Esophagus muscularis mucosa (tissue), 4 donors: ENCODE data around the gene AOC3. TPM values are rescaled to one million over a fixed set of nuclear protein-coding genes. Genes with fewer than 3 reads are reported as not detected.
A peak's percentile ranks its signal among the peaks of the same experiment; 100 is the strongest.

Experiments
- DNase-seq: peaks from one replicate; pipeline ENCODE4 v3.0.0-alpha.2; 2017; ENCODE audit errors: extremely low spot score
- H3K27ac ChIP-seq, 4 donors: fragments of 200-600 bp; sonication (generic); replicated peaks in 1 of 4; 1 replicate in 3 of 4; 2 replicates in 1 of 4; pipeline ENCODE4 v1.5.1; 2016 to 2019; ENCODE audit warnings: mild to moderate bottlenecking in 1 of 4
- H3K27me3 ChIP-seq, 4 donors: fragments of 200-600 bp; sonication (generic); one replicate each; pipeline versions ENCODE4 v1.5.1 to v1.6.0; 2016 to 2019
- H3K36me3 ChIP-seq, 4 donors: fragments of 200-600 bp; sonication (generic); one replicate each; pipeline ENCODE4 v1.5.1; 2016 to 2019
- H3K4me1 ChIP-seq, 4 donors: fragments of 200-600 bp; sonication (generic); one replicate each; pipeline ENCODE4 v1.5.1; 2016 to 2019
- H3K4me3 ChIP-seq, 4 donors: fragments of 200-600 bp; sonication (generic); 1 replicate in 2 of 4; 2 replicates in 2 of 4; pipeline ENCODE4 v1.5.1; 2016 to 2019; ENCODE audit warnings: mild to moderate bottlenecking in 4 of 4, moderate library complexity in 1 of 4
- H3K9me3 ChIP-seq, 4 donors: fragments of 200-600 bp; sonication (generic); 1 replicate in 3 of 4; 2 replicates in 1 of 4; pipeline ENCODE4 v1.5.1; 2016 to 2019
- EP300 ChIP-seq: sonication (generic); formaldehyde crosslinking; IDR thresholded peaks from one replicate; pipeline ENCODE4 v1.6.1; 2017; ENCODE audit warnings: antibody characterized with exemption
- POLR2A ChIP-seq: fragments of 450-650 bp; IDR thresholded peaks from one replicate; pipeline ENCODE4 v1.6.1; 2017; ENCODE audit warnings: antibody characterized with exemption, moderate library complexity, mild to moderate bottlenecking, low read depth
- POLR2AphosphoS5 ChIP-seq, 2 donors: sonication (generic); formaldehyde crosslinking; IDR thresholded peaks; one replicate each; pipeline ENCODE4 v1.6.1; 2017; ENCODE audit warnings: antibody characterized with exemption in 2 of 2
- WGBS: methylation state at CpG from one replicate; pipeline ENCODE4 v1.1.5; 2018; 5-methylcytosine and 5-hydroxymethylcytosine counted together
- intact Hi-C: fragments of 100-400 bp; cut with DNase I; formaldehyde crosslinking; loops from one replicate; pipeline ENCODE4 v1.15.1; 2023
- total RNA-seq, 4 donors: library from RNA; depleted of rRNA; stranded (reverse); fragments of >200 nt; gene quantifications; one replicate each; pipeline versions ENCODE4 v1.1.0 to v1.2.1, GENCODE V29; 2016
- TF ChIP-seq, protein P1 (sequence below), 3 experiments: fragments of 200-600 bp in 2 of 3; fragments of 450-650 bp in 1 of 3; sonication (generic) in 2 of 3; IDR thresholded peaks; one replicate each; pipeline ENCODE4 v1.5.1; 2017 to 2019; ENCODE audit warnings: antibody characterized with exemption in 3 of 3, mild to moderate bottlenecking in 2 of 3, moderate library complexity in 1 of 3

AOC3 gene
- total RNA-seq, 4 donors from 2014 or later: 89.0 to 242 (median 118) TPM

DNA sequence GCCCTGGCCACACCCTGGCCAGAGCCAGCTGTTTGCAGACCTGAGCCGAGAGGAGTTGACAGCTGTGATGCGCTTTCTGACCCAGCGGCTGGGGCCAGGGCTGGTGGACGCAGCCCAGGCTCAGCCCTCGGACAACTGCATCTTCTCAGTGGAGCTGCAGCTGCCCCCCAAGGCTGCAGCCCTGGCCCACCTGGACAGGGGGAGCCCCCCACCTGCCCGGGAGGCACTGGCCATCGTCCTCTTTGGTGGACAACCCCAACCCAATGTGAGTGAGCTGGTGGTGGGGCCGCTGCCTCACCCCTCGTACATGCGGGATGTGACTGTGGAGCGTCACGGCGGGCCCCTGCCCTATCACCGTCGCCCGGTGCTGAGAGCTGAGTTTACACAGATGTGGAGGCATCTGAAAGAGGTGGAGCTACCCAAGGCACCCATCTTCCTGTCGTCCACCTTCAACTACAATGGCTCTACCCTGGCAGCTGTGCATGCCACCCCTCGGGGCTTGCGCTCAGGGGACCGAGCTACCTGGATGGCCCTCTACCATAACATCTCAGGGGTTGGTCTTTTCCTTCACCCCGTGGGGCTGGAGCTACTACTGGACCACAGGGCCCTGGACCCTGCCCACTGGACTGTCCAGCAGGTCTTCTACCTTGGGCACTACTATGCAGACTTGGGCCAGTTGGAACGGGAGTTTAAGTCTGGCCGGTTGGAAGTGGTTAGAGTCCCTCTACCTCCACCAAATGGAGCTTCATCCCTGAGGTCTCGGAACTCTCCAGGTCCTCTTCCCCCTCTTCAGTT is 6.0 kb upstream of the AOC3 start:
- DNase-seq: no peak
- H3K27me3 ChIP-seq: no peaks in the 10 kb centered on the region
- peaks cover 13 to 59% (median 54%) of the 10 kb centered on the region in 4 donors for H3K36me3 ChIP-seq
- no peak overlapping the region for H3K4me3 ChIP-seq
- TF ChIP-seq POLR2AphosphoS5 (IDR thresholded peaks at IDR 0.05) (no peak), EP300 (no peak), POLR2A (no peak)
- TF ChIP-seq, protein P1, sequence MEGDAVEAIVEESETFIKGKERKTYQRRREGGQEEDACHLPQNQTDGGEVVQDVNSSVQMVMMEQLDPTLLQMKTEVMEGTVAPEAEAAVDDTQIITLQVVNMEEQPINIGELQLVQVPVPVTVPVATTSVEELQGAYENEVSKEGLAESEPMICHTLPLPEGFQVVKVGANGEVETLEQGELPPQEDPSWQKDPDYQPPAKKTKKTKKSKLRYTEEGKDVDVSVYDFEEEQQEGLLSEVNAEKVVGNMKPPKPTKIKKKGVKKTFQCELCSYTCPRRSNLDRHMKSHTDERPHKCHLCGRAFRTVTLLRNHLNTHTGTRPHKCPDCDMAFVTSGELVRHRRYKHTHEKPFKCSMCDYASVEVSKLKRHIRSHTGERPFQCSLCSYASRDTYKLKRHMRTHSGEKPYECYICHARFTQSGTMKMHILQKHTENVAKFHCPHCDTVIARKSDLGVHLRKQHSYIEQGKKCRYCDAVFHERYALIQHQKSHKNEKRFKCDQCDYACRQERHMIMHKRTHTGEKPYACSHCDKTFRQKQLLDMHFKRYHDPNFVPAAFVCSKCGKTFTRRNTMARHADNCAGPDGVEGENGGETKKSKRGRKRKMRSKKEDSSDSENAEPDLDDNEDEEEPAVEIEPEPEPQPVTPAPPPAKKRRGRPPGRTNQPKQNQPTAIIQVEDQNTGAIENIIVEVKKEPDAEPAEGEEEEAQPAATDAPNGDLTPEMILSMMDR (IDR thresholded peaks at IDR 0.05): no peak
- WGBS: 84% methylated on average over 12 of the region's 24 CpGs
- no peaks in the 10 kb centered on the region for H3K9me3 ChIP-seq
- H3K27ac ChIP-seq: peak overlapping the region in 3 of 4 donors; percentile 40 to 66 (median 55)
- intact Hi-C loops: loop anchor here (2.0 kb wide), 1 partner anchor 92 kb away; no protein-coding TSS in a partner anchor
- peaks cover 15 to 41% (median 38%) of the 10 kb centered on the region in 4 donors for H3K4me1 ChIP-seq

DNA sequence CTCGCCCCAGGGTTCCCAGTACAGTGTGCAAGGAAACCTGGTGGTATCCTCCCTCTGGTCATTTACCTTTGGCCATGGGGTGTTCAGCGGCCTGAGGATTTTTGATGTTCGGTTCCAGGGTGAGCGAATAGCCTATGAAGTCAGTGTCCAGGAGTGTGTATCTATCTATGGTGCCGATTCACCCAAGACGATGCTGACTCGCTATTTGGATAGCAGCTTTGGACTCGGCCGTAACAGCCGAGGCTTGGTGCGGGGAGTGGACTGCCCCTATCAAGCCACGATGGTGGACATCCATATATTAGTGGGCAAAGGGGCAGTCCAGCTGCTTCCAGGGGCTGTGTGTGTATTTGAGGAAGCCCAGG is 5.5 kb upstream of the AOC3 start:
- intact Hi-C loops: loop anchor here (2.0 kb wide), 1 partner anchor 91 kb away; no protein-coding TSS in a partner anchor
- peaks cover 7 to 53% (median 49%) of the 10 kb centered on the region in 4 donors for H3K36me3 ChIP-seq
- WGBS: 89% methylated on average over 8 of the region's 12 CpGs

DNA sequence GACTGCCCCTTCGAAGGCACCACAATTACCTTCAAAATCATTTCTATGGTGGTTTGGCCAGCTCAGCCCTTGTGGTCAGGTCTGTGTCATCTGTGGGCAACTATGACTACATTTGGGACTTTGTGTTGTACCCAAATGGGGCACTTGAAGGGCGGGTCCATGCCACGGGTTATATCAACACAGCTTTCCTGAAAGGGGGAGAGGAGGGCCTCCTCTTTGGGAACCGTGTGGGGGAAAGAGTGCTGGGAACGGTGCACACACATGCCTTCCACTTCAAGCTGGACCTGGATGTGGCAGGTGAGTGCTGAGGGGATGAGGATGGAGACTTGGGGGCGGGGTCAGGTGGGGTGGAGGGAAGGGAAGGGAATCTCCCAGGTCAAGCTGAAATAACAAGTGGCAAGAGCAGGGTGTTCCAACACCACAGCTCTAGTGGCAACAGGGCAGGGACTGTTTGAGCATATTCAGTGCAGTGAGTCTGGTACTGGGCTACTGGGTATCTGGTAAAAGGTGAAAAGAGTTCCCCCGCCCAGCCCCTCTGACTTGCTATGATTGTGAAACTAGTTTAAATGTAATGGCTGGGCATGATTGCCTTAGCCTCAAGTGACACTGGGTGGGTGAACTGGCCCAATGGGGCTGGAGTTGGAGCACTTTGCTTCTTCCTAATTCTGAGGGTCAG is 4.9 kb upstream of the AOC3 start:
- H3K27me3 ChIP-seq: no peaks in the 10 kb centered on the region
- peaks cover 15 to 52% (median 49%) of the 10 kb centered on the region in 4 donors for H3K4me1 ChIP-seq
- no peak for DNase-seq
- H3K4me3 ChIP-seq: no peak overlapping the region
- intact Hi-C loops: loop anchor here (2.0 kb wide), 1 partner anchor 91 kb away; no protein-coding TSS in a partner anchor
- H3K27ac ChIP-seq: peak overlapping the region; percentile 40 to 66 (median 55)
- peaks cover 6 to 48% (median 43%) of the 10 kb centered on the region in 4 donors for H3K36me3 ChIP-seq
- 70% methylated on average over 7 of the region's 7 CpGs for WGBS
- TF ChIP-seq EP300: no peak
- TF ChIP-seq, protein P1 (IDR thresholded peaks at IDR 0.05): no peak
- TF ChIP-seq POLR2A: no peak
- no peak for TF ChIP-seq POLR2AphosphoS5 (IDR thresholded peaks at IDR 0.05)
- H3K9me3 ChIP-seq: no peaks in the 10 kb centered on the region

More for the DNA sequence above, 5.5 kb upstream of the AOC3 start:
- Histone ChIP-seq H3K27me3 (no peaks in the 10 kb centered on the region), H3K4me1 (peaks cover 15 to 47% (median 44%) of the 10 kb centered on the region in 4 donors), H3K4me3 (no peak overlapping the region), H3K9me3 (no peaks in the 10 kb centered on the region), H3K27ac (peak overlapping the region; percentile 40 to 66 (median 55))
- TF ChIP-seq POLR2AphosphoS5 (IDR thresholded peaks at IDR 0.05): no peak
- no peak for DNase-seq

DNA sequence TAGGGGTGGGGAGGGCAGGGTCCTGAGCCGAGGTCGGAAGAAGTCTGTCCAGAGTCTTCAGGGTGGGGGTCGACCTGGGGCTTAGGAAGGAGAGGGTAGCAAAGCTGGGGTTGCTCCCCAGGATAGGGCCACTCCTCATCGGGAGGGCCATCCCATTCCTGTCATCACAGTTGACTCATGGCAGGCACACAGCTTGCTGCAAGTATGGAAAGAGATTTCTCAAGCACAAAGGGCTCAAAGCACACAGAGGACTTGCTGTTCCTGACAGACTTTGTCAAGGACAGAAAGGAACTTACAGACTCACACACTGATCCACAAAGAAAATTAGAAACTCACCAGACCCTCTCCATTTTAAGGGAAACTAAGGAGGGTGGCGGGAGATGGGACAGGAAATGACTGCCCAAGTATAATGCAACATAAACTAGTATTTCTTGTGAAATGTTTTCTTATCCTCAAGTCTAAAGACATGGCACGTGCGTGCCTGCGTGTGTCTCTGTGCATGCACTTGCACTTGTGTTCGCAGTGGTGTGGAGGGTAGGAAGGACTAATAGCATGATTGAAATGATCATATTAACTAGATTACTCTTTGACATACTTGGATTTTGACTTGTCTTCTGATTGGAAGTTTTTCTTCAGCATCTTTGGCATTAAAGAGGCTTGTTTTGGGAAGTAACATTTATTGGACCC is 4.3 kb upstream of the AOC3 start:
- Histone ChIP-seq H3K4me1 (peaks cover 15 to 52% (median 50%) of the 10 kb centered on the region in 4 donors), H3K4me3 (no peak overlapping the region), H3K27ac (peak overlapping the region; percentile 40 to 66 (median 55)), H3K27me3 (no peaks in the 10 kb centered on the region), H3K9me3 (no peaks in the 10 kb centered on the region), H3K36me3 (peaks cover 2 to 41% (median 37%) of the 10 kb centered on the region in 4 donors)
- WGBS: 66% methylated on average over 9 of the region's 9 CpGs
- TF ChIP-seq POLR2A (no peak), EP300 (no peak), POLR2AphosphoS5 (IDR thresholded peaks at IDR 0.05) (peak; percentile 41 to 70)
- TF ChIP-seq, protein P1 (IDR thresholded peaks at IDR 0.05): no peak
- intact Hi-C loops: no loop called here
- no peak for DNase-seq
